GM12878 (cell line): ENCODE data around the gene CELF6. TPM values are rescaled to one million over a fixed set of nuclear protein-coding genes. Genes with fewer than 3 reads are reported as not detected.

ENCODE experiments used
- BHLHE40 ChIP-seq, 2 experiments: fragments of 450-650 bp in 1 of 2; IDR thresholded peaks; 2 replicates each; pipeline ENCODE4 v1.6.1; 2011 to 2017; ENCODE audit warnings: low read depth in 2 of 2, borderline replicate concordance in 1 of 2, improper control_type of control experiment in 1 of 2, low read length in 1 of 2, mild to moderate bottlenecking in 1 of 2
- CEBPZ ChIP-seq: fragments of 150-350 bp; IDR thresholded peaks from 2 replicates; pipeline ENCODE4 v1.6.1; 2016; ENCODE audit warnings: low read depth, low read length
- CHD1 ChIP-seq: IDR thresholded peaks from 2 replicates; pipeline ENCODE4 v1.6.1; 2012; ENCODE audit warnings: low read depth, low read length, improper control_type of control experiment
- EGR1 ChIP-seq, 2 experiments: IDR thresholded peaks; 1 replicate in 1 of 2; 2 replicates in 1 of 2; pipeline ENCODE4 v1.6.1; 2011 to 2012; ENCODE audit warnings: low read depth in 2 of 2, low read length in 2 of 2, borderline replicate concordance in 1 of 2, mild to moderate bottlenecking in 1 of 2, moderate library complexity in 1 of 2
- ETV6 ChIP-seq, 2 experiments: fragments of 450-650 bp in 1 of 2; IDR thresholded peaks in 1 of 2; conservative IDR thresholded peaks in 1 of 2; 2 replicates each; pipeline ENCODE4 v1.6.1; 2014; ENCODE audit warnings: antibody characterized with exemption in 1 of 2, borderline replicate concordance in 1 of 2, low read depth in 1 of 2, mild to moderate bottlenecking in 1 of 2, moderate library complexity in 1 of 2
- FOS ChIP-seq: IDR thresholded peaks from 3 replicates; pipeline ENCODE4 v1.6.1; 2011; ENCODE audit warnings: borderline replicate concordance; ENCODE audit not compliant: insufficient read length; ENCODE audit errors: extremely low read depth
- NBN ChIP-seq: fragments of 450-650 bp; IDR thresholded peaks from 2 replicates; pipeline ENCODE4 v1.6.1; 2016
- ZBTB11 ChIP-seq: fragments of 450-650 bp; formaldehyde crosslinking; IDR thresholded peaks from 2 replicates; pipeline ENCODE4 v1.5.0; 2022; ENCODE audit warnings: mild to moderate bottlenecking, missing genetic modification characterization
- ZNF592 ChIP-seq: fragments of 450-650 bp; IDR thresholded peaks from 2 replicates; pipeline ENCODE4 v1.6.1; 2017; ENCODE audit warnings: mild to moderate bottlenecking, moderate library complexity
- polyA plus RNA-seq, 11 experiments: library from polyadenylated mRNA; depleted of rRNA in 4 of 11; unstranded in 6 of 11; stranded (reverse) in 5 of 11; fragments of >200 nt; fragmentation: Nextera tagmentation in 4 of 11; fragmentation: Illumina TruSeq in 1 of 11; extraction: Ambion mirVana in 4 of 11; extraction: Trizol in 1 of 11; gene quantifications; 1 replicate in 1 of 11; 2 replicates in 10 of 11; pipeline versions ENCODE4 v1.2.1 to v1.2.3, GENCODE V29; 2011 to 2016; ENCODE audit warnings: inconsistent platforms in 2 of 11, missing spikeins in 2 of 11, low read depth in 1 of 11
- total RNA-seq, 4 experiments: library from RNA; depleted of rRNA in 3 of 4; stranded (reverse); fragments of >200 nt in 3 of 4; fragmentation: Illumina TruSeq in 1 of 4; extraction: Trizol in 1 of 4; gene quantifications; 2 replicates each; pipeline versions ENCODE4 v1.2.1 to v1.2.3, GENCODE V29; 2013 to 2021

CELF6 gene
- total and polyA plus RNA-seq, 10 of the 15 experiments (the other 5 are each of a cell fraction or from before 2014, with no cell fraction given) = 0.06 to 0.54 (median 0.23) TPM; not detected in 1

GRCh38 chr15:72252663-72253299 lies 67.2 kb downstream of the CELF6 start (continued):
- TF ChIP-seq ZBTB11 (CRISPR knock-in tag) = no peak
- TF ChIP-seq ETV6 (conservative IDR thresholded peaks at IDR 0.05 in 1 of 2, IDR thresholded peaks at IDR 0.05 in 1 of 2; ENCODE audit: borderline replicate concordance in 1 of 2, low read depth in 1 of 2) = no peak
- TF ChIP-seq EGR1 (IDR thresholded peaks at IDR 0.05; ENCODE audit: borderline replicate concordance in 1 of 2, low read depth in 2 of 2, low read length in 2 of 2) = no peak
- TF ChIP-seq CEBPZ = no peak
- TF ChIP-seq NBN = no peak
- no peak for TF ChIP-seq ZNF592
- no peak for TF ChIP-seq FOS
- TF ChIP-seq CHD1 = no peak
- TF ChIP-seq BHLHE40 (IDR thresholded peaks at IDR 0.05; ENCODE audit: borderline replicate concordance in 1 of 2, low read depth in 2 of 2, low read length in 1 of 2) = no peak
